M059J (cell line): ENCODE data around the gene SLC4A11. TPM values are rescaled to one million over a fixed set of nuclear protein-coding genes. Genes with fewer than 3 reads are reported as not detected.

Source experiments
- total RNA-seq: library from RNA; depleted of rRNA; stranded (reverse); fragments of >200 nt; shearing (Covaris generic); gene quantifications from 2 replicates; pipeline ENCODE4 v1.2.3, GENCODE V29; 2014; rRNA removed

SLC4A11 gene
- total RNA-seq, 1 experiment from 2014 or later: 1.2 TPM

Other genes with a start within 250 kb of the SLC4A11 start
- not detected in 2 replicates for gene GNRH2, start 195.6 kb downstream of the SLC4A11 start, total RNA-seq
- gene MRPS26, start 193.1 kb downstream of the SLC4A11 start, total RNA-seq: 82.8 and 98.3 TPM in 2 replicates
- not detected in 2 replicates for gene OXT, start 167.6 kb downstream of the SLC4A11 start, total RNA-seq
- not detected in 2 replicates for gene AVP, start 154.5 kb downstream of the SLC4A11 start, total RNA-seq
- gene FASTKD5, start 79.3 kb downstream of the SLC4A11 start, total RNA-seq: 28.9 and 29.1 TPM in 2 replicates
- gene UBOX5, start 79.3 kb downstream of the SLC4A11 start, total RNA-seq: 5.0 and 7.5 TPM in 2 replicates
- 3.0 and 8.2 TPM in 2 replicates for gene LZTS3, start 65.6 kb downstream of the SLC4A11 start, total RNA-seq
- gene DDRGK1, start 34.5 kb downstream of the SLC4A11 start, total RNA-seq: 58.3 and 79.5 TPM in 2 replicates
- 56.5 and 80.9 TPM in 2 replicates for gene ITPA, start 29.7 kb downstream of the SLC4A11 start, total RNA-seq
- 3.0 and 7.6 TPM in 2 replicates for gene DNAAF9, start 168.5 kb upstream of the SLC4A11 start, total RNA-seq
- 16.5 and 33.7 TPM in 2 replicates for gene ATRN, start 231.8 kb upstream of the SLC4A11 start, total RNA-seq